Right lobe of liver (tissue), 4 donors: ENCODE measurements around the gene RIPK4.

Experiments used
- CTCF ChIP-seq, 4 donors: fragments of 200-600 bp in 3 of 4; fragments of 450-650 bp in 1 of 4; IDR thresholded peaks; one replicate each; pipeline versions ENCODE4 v1.5.1 to v1.8.0; 2016 to 2022; ENCODE audit warnings: antibody characterized with exemption in 4 of 4, mild to moderate bottlenecking in 2 of 4
- POLR2A ChIP-seq: fragments of 450-650 bp; IDR thresholded peaks from one replicate; pipeline ENCODE4 v1.6.1; 2017; ENCODE audit warnings: antibody characterized with exemption, mild to moderate bottlenecking
- donor health status: DM: no; HTN: no; CAD: no.
- donor health status: DM: no; HTN: no; CAD: no.
- donor health status: DM: no; HTN: yes; CAD: no.

- TF ChIP-seq CTCF (IDR thresholded peaks at IDR 0.05) (no peak), POLR2A (no peak)
Measured at GRCh38 chr21:41712201-41712600, 54.7 kb downstream of the RIPK4 start.
